ENCODE results near the gene CRTAP.
"Not testable (repeated sequence)": the region's sequence is repeated elsewhere in the genome, so short reads cannot be mapped to it uniquely, and the experiment has no call there.

The CRTAP gene

DNA sequence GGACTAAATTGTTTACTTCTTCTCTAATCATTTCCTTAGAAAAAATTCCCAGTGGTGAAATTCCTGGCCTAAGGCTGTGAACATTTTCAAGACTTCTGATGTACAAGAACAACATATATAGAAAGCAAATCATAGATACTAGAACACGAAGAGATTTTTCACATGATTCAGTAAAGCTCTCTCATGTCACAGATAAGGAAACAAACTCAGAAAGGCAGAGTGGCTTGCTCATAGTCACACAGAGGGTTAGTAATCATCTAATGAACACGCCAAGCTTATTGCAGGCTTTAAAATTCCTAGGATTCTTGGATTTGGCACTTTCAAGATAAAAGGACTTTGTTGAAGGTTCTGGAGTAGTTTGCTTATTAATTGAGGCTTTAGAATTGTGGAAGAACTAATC, 26.2 kb downstream of the CRTAP start:
- DNase-seq (ENCODE audit: low read depth in 2 of 2): no peak

DNA sequence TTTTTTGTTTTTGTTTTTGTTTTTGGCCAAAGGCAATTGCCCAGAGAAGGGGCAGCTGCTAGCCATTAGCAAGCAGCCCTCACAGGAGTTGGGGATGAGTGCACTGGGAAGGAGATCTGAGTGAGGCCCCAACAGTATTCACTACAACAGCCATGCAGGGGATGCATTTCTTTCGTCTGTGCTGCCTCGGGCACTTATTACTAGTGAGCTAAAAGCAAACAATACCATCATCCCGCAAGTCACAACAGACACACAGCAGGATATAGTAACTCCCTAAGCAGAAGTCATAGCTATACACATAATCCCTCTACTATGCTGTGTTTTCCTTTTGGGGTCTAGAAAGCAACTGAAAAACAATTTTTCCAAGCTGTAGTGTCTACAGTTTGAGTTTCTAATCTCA, 27.2 kb downstream of the CRTAP start:
- no peak for DNase-seq (ENCODE audit: low read depth in 2 of 2)

DNA sequence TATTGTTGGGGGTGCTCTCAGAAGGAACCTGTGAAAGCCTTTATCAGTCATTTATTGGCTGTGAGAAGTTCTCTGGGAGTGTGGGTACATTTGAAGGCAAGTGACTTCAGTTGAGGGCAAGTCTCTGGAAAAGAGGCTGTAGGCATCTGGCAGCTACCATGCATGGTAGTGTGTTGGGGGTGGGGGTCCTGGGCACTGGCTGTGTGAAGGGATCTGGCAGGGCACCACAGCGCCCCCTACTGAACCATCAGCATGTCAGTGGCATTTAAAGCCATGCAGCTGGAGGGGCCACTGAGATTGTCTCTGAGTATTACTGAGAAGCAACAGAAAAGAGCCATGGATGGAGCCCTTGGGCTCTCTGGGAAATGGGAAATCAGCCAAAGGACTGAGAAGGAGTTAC, 30.6 kb downstream of the CRTAP start:
- DNase-seq (ENCODE audit: low read depth in 2 of 2): peak in 1 of 2 donors; percentile 5

DNA sequence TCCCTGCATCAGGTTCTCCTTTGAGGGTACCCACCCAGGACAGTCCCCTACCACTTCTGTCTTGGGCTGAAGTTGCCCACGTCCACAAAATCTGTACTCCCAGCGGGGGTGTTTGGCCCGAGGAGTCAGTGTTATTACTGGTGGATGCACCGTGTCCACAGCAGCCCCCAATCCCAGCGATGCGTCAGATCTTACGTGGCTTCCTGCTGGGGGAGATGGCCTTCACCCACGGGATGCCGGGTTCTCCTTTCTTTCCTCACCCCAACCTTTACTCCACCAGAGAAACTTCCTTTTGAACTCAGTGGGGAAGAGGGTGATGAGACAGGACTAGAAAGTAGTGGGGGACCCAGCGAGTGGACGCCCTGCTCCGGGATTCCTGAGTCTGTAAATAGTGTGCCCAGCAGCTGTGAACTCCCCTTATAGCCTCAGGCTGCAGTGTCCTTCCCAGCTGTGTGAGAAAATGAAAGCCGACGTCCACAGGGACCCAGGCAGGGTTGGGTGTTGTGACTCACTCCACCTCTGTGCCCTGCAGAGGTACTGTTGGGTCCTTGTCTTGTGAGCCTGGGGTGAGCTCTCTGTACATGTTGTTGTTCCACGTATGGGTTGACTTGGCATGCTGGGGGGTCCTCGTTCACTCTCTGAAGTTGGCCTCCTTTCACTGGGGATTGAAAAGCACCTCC, 31.5 kb downstream of the CRTAP start:
- no peak for DNase-seq (ENCODE audit: low read depth in 2 of 2)

DNA sequence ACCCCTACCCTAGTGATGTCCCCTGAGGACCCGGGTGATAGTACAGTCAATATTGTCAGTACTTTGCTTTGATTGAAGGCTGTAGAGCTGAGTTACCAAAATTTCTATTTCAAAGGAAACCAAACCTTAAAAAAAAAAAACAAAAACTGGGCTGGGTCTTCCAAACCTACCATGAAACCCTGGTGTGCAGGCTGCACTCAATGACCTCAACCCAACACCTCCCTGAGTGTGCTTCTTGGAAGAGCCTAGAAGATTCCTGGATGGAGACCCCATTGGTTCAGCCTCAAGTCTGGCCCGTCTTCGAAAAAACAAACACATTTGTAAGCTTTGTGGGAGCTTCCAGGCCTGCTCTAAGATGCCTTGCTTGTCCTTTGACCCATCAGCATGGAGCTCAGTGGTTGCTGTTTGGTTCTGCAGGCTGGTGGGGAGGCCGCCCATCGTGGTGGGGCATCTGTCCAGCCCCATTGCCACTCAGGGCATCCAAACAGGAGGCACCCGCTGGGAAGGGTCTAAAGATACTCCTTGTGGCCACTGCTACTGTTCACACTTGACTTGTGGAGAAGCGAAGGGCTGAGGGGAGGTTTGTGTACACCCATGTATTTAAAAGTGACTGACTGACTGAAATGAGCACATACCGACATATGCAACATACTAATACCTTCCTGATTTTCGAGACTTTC, 32.2 kb downstream of the CRTAP start:
- DNase-seq (ENCODE audit: low read depth in 2 of 2): no peak

DNA sequence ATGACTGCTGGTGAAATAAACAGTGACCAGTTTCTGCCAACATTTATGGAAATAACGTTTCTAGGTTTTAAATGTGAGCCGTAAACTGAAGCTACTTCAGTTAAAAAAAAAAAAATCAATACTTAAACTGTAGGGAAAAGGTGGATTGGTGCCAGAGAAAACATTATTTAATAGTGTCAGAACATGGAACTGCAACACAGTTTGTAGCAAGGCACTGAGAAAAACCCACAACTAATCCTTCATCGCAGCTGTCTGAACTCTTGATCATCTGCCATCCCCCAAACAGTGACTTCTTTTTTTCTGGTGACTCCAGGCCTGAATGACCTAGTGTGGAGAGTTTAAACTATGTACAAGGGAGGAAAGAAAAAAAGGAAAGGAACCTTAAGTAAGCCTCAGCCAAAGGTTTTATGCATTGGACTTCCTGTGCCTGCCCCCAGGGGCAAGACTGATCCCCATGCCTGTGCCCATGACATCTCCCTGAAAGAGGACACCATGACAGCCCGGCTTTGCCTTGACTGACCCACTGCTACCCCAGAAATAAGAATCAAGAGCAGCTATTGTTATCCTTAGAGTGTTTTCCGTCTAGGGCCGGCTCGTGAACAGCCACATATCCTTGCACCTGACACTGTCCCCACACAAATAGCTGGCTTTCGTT, 33.1 kb downstream of the CRTAP start:
- no peak for DNase-seq (ENCODE audit: low read depth in 2 of 2)

DNA sequence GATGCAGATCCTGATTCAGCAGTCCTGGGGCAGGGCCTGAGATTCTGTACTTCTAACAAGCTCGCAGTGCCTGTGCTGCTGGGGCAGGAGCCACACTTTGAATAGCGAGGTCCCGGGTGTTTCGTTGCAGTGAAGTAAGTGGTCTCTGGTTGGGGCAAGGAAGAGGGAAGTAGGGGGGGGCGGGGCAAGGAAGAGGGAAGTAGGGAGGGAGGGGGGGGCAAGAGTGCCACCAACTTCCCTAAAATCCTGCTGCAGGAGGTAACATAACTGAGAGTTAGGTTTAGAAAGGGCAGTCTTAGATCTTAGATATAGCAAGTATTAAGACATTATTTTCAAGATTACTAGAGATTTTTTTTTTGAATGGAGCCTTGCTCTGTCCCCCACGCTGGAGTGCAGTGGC, 35.5 kb downstream of the CRTAP start:
- DNase-seq (ENCODE audit: low read depth in 2 of 2): no peak

DNA sequence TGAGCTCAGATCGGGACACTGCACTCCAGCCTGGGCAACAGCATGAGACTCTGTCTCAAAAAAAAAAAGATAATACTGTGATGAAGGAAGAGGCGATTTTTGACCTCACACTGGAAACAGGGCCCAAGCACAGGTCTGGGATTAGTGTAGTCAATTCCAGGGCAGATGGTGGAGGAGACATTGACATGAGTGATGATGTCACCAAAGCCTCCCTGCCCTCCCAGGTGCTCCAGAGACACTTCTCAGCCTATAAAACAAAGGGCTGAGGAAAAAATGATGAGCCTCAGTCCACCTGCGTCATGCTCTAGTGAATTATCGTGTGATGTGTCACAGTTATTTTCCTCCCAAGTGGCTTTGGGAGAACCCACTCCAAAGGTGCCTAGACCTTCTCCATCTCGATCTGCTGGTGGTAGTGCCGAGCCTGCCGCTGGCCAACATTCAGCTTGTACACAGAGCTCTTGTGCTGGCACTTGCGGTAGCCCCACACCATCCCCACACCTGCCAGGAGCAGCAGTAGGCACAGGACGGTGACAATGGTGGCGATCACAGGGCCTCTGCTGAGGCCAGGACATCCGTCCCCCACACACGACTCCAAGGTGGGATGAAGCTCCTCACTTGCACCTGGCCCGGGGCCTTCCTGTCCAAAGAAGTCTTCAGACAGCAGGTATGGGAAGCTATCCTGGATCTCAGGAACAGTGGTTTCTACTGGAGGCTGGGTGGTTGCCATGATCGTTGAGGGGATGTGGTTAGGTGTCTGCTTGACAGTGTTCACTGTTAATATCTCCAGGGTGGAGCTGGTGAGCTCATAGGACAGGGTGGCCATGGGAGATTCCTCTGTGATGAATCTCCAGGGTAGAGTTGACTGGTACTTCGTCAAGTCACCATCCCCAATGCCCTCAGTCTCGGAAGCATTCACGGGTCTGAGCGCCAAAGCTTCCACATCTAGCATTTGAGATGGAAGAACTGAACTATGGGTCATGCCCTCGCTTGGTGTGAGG, 38.8 kb downstream of the CRTAP start:
- no peak for DNase-seq (ENCODE audit: low read depth in 2 of 2)

DNA sequence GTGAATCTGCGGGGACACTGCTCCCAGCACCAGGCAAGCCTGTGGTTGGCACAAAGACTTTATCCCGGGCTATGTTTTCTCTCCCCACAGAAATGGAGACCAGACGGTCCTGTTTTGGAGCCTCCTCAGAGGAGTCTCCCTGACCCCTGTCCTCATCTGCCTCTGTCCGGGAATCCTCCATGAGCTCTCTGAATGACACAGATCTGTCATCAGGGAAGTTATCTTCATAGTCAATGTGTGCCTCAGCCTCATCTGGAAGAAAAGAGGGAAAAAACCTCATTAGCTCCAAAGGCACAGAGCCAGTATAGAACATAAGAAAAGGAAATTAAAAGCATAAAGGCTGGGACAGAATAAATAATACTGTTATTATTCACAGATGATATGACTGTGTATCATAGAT, 40.0 kb downstream of the CRTAP start:
- DNase-seq (ENCODE audit: low read depth in 2 of 2): no peak

DNA sequence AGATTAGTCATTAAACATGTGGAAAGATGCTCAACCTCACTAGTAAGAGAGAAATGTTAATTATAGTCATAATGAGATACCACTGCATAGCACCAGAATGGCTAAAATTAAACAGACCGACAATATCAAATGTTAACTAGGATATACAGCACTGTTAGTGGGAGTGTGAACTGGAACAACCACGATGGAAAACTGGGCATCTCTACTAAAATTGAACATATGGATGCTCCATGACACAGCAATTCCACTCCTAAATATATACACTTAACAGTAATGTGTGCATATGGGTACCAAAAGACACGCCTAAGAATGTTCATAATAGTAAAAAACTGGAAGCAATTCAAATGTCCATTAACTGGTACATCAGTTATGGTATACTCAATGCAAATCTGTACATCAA, 41.5 kb downstream of the CRTAP start:
- no peak for DNase-seq (ENCODE audit: low read depth in 2 of 2)

DNA sequence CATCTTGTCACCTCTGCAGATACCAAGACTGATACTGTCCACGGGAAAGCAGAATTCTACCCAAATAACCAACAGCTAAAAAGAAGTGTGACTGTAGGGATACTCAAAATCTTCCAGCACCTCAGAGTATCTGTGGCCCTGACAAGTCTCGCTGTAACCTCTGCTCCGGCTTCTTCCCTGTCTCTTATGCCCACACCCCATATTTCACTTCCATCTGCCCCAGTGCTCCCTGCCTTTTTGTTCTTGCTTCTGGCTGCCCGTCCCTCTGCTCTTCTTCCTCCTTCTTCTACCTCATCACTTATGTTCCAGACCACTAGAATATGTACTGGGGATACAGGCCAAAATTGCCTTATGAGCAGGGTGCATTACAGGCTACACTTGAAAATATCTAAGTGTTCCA, 45.4 kb downstream of the CRTAP start:
- DNase-seq (ENCODE audit: low read depth in 2 of 2): no peak

DNA sequence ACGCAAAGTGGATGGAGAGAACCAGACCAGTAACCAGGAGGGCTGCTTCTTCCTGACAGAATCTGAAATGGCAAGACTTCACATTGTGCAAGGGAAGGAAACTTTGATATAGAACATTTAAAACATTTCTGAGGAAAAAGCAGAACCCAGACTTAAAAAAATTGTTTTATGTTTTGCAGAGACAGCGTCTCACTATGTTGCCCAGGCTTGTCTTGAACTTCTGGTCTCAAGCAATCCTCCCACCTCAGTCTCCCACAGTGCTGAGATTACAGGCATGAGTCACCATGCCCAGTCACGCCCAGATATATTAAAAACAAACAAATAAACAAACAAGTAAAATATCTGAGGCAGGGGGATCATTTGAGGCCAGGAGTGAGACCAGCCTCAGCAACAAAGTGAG, 46.2 kb downstream of the CRTAP start:
- DNase-seq (ENCODE audit: low read depth in 2 of 2): no peak

DNA sequence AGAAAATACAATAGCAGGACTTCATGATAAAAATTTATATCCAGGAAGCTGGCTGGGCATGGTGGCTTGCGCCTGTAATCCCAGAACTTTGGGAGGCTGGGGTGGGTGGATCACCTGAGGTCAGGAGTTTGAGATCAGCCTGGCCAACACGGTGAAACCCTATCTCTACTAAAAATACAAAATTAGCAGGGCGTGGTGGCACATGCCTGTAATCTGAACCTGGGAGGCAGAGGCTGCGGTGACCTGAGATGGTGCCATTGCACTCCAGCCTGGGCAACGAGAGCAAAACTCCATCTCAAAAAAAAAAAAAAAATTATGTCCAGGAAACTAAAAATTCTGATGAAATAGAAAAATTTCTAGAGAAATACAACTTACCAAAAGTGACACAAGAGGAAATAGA, 48.8 kb downstream of the CRTAP start:
- not testable (repeated sequence) for DNase-seq (ENCODE audit: low read depth in 2 of 2)

DNA sequence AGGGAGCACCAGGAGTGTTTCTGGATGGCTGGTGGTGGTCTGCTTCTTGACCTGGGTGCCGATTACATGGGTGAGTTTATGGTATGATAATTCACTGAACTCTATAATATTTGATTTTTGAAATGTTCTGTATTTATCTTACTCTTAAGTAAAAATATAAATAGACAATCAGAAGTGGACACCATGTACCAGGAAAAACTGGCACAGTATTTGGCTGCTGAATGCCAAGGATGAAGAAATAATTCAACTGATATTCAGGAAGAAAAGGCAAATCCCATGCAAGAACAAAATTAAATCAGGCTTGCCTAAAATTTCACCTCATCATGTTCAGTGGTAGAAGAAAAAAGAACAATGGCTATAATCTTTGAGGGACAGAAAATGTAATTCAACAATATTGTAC, 51.6 kb downstream of the CRTAP start:
- no peak for DNase-seq (ENCODE audit: low read depth in 2 of 2)

DNA sequence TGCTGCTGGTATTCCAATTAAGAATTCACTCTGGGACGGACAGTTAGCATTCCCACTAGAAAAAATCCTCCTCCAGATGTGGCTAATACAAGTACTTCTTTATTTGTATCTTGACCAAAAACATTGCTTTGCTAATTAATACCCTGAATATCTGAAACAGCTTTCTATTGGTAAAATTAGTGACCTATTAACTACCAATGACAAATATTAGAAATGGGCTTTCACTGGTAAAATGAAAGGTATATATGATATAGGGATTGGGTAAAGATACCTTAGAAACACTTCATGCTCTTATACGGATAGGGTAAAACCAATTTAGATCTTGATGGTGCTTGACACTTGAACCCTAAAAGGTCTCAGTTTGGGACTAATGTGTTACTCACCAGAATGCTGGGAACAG, 52.3 kb downstream of the CRTAP start:
- DNase-seq (ENCODE audit: low read depth in 2 of 2): no peak

DNA sequence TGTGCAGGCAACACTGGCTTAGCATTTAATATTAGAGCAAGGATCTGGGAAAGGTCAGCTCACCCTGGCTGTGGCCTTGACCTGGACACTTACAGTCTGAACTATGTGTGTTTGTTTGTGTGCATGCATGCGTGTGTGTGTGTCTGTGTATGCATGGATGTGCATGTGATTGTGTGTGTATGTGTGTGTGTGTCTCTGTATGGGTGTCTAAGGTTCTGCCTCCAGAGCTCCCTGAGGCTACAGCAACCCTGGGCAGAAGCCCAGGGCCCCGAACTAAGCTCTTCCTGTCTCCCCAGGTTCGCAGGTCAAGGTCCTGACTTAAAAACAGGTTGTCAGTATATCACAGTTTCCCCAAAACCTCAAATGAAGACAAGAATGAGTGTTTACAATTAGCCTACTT, 53.5 kb downstream of the CRTAP start:
- DNase-seq (ENCODE audit: low read depth in 2 of 2): no peak

DNA sequence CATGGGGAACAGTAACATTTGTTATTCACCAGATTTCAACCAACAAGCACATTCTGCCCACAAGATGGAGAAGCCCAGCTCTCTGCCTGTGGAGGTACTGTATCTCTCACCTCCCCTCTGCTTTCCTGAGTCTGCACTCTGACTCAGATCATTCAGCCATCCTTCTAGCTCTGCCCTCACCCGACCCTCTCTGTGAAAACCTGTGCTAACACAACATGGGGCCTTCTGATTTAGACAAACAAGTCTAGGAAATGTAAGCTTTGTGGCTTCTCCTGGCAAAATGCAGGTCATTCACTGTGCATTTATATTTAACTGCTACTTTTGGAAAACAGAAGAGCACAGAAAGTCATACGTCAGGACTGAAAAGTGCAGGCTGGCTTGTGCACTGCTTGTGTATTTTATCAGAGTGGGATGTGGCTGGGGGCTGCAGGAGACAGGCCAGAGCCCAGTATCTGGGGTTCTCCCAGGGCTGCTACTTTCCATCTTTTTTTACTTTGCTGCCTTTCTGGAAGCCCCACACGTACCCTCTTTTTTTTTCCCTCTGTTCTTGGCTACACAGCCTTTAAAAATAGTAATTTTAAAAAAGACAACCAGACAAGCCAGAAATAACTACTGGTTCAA, 54.0 kb downstream of the CRTAP start:
- DNase-seq (ENCODE audit: low read depth in 2 of 2): no peak

DNA sequence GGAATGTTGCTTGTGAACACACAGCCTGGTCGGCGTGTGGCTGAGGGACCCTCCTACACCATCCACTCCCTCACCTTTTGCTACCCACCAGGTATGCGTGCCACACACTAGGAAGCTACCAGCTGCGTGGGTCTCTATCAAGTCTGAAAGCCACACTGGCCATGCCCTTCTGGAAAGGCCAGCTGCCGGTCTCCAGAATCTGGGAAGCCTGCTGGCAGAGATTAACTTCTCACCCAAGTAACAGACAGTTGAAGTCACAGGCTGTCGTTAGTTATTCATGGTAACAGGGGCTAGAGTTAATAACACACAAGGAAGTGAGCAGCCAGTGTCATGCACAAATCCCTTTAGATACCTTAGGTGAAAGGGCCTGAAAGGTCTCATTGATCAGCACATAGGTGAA, 56.7 kb downstream of the CRTAP start:
- no peak for DNase-seq (ENCODE audit: low read depth in 2 of 2)

DNA sequence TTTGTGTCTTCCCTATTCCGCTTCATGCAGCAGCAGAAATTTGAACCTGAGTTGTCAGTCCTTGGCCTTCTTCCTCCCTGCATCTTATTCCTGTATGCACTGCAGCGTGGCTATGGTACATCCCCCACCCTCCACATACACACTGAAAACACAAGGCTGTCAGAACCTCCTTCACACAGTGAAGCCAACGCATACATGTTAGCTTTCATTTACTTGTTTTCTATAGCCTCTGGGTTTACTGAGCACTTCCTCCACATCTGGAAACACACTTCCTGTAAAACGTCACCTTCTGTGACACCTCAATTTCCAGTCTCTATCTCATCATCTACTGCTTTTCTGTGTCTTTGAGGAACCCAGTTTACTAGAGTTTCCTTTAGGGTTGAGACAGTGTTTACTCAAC, 57.8 kb downstream of the CRTAP start:
- DNase-seq (ENCODE audit: low read depth in 2 of 2): no peak

DNA sequence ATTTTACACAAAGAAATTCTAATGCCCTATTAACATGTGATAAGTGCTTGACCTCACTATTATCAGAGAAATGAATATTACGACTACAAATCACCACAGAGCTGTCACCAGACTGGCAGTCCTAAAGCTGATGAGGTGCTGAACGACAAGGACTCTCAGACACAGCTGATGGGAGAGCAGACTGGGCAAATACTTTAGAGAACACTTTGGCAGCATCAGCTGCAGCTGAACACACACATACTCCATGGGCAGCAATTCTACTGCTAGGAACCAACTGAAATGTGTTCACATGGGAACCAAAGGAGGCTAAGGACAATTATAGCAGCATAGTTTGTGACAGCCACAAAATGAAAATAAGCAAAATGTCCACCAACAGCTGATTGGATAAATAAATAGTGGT, 59.3 kb downstream of the CRTAP start:
- no peak for DNase-seq (ENCODE audit: low read depth in 2 of 2)

DNA sequence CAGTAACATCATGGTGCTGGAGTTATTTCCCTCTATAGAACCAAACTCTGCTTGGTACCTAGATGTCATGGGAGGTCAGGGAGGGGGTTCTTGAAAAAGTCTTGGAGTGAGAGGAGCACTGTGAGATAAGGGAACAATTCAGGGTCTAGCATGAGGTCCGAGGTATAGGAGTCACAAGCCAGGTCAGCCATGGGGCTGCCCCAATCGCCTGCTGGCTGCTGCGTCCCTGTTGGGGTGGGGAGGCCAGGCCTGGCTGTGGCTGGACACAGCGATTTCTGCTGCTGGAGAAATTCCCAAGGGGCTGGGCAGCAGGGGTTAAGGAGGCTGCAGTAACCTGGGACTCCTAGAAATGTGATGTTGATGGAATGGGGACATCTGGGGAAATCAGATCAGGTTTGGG, 59.9 kb downstream of the CRTAP start:
- DNase-seq (ENCODE audit: low read depth in 2 of 2): no peak

DNA sequence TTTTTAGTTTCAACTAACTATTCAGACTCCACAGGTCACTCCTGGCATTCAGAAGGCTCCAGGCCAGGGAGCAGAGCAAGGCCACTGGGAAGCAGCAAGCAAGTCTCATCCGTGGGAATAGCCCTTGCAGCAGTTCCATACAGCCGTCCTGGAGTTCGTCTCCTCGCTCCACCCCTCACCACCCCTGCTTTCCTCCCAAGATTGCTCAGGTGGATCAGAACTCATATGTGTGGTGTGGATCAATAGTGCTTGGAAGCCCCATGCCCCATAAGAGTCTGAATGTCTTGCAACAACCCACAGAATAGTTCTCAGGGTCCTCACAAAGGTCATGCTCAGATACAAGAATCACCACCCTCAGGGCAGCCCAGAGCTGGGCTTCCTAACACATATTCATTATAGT, 60.3 kb downstream of the CRTAP start:
- DNase-seq (ENCODE audit: low read depth in 2 of 2): no peak
